BE2C (cell line): ENCODE results near the gene MARCHF2.
A peak's percentile ranks its signal among the peaks of the same experiment; 100 is the strongest.
"Not testable (repeated sequence)": the region's sequence is repeated elsewhere in the genome, so short reads cannot be mapped to it uniquely, and the experiment has no call there.

ENCODE experiments used
- DNase-seq: peaks from one replicate; pipeline ENCODE4 v3.0.0-alpha.2; 2020
- H3K27me3 ChIP-seq: fragments of 250-450 bp; sonication (Bioruptor Pico); 2 replicates; pipeline ENCODE4 v1.5.1; 2020; ENCODE audit warnings: mild to moderate bottlenecking
- H3K36me3 ChIP-seq: fragments of 250-450 bp; sonication (Bioruptor Pico); 2 replicates; pipeline ENCODE4 v1.5.1; 2020; ENCODE audit warnings: mild to moderate bottlenecking
- H3K4me1 ChIP-seq: fragments of 250-450 bp; sonication (Bioruptor Pico); 2 replicates; pipeline ENCODE4 v1.5.1; 2020
- H3K4me3 ChIP-seq: 2 replicates; pipeline ENCODE4 v1.5.1; 2011; ENCODE audit warnings: low read depth, low read length
- H3K9me3 ChIP-seq: fragments of 250-450 bp; sonication (Bioruptor Pico); 2 replicates; pipeline ENCODE4 v1.5.1; 2020
- CTCF ChIP-seq: IDR thresholded peaks from 2 replicates; pipeline ENCODE4 v1.5.1; 2012; ENCODE audit warnings: mild to moderate bottlenecking, low read depth, low read length

Gene MARCHF2

DNA sequence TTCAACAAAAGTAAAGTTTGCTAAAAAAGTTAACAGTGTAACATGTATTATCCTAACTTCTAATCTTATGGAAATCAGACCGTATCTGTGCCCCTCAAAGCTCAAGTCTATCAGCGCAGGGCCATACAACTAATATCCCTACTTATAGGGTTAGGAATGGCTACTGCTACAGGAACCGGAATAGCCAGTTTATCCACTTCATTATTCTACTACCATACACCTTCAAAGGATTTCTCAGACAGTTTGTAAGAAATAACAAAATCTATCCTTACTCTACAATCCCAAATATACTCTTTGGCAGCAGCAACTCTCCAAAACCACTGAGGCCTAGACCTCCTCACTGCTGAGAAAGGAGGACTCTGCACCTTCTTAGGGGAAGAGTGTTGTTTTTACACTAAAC, 27.5 kb upstream of the MARCHF2 start:
- DNase-seq, H3K4me3 ChIP-seq, H3K9me3 ChIP-seq, H3K36me3 ChIP-seq, H3K4me1 ChIP-seq, H3K27me3 ChIP-seq: not testable (repeated sequence)

DNA sequence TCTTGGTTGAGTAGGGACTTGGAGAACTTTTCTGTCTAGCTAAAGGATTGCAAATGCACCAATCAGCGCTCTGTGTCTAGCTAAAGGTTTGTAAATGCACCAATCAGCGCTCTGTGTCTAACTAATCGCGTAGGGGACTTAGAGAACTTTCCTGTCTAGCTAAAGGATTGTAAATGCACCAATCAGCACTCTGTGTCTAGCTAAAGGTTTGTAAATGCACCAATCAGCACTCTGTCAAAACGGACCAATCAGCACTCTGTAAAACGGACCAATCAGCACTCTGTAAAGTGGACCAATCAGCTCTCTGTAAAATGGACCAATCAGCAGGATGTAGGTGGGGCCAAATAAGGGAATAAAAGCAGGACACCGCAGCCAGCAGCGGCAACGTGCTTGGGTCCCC, 26.7 kb upstream of the MARCHF2 start:
- H3K27me3 ChIP-seq, H3K36me3 ChIP-seq, H3K4me1 ChIP-seq, H3K9me3 ChIP-seq, DNase-seq, H3K4me3 ChIP-seq: not testable (repeated sequence)

- no peaks in the 10 kb centered on the region for H3K27me3 ChIP-seq
- H3K4me1 ChIP-seq = 0 out of 2 replicates have a peak, but pooled peaks cover 4% of the 10 kb centered on the region
- H3K36me3 ChIP-seq = no peaks in the 10 kb centered on the region
- no peak for TF ChIP-seq CTCF
- no peaks in the 10 kb centered on the region for H3K9me3 ChIP-seq
- no peak overlapping the region for H3K4me3 ChIP-seq
- no peak for DNase-seq
Observed at GRCh38 chr19:8386990-8387389, 26.1 kb upstream of the MARCHF2 start.

DNA sequence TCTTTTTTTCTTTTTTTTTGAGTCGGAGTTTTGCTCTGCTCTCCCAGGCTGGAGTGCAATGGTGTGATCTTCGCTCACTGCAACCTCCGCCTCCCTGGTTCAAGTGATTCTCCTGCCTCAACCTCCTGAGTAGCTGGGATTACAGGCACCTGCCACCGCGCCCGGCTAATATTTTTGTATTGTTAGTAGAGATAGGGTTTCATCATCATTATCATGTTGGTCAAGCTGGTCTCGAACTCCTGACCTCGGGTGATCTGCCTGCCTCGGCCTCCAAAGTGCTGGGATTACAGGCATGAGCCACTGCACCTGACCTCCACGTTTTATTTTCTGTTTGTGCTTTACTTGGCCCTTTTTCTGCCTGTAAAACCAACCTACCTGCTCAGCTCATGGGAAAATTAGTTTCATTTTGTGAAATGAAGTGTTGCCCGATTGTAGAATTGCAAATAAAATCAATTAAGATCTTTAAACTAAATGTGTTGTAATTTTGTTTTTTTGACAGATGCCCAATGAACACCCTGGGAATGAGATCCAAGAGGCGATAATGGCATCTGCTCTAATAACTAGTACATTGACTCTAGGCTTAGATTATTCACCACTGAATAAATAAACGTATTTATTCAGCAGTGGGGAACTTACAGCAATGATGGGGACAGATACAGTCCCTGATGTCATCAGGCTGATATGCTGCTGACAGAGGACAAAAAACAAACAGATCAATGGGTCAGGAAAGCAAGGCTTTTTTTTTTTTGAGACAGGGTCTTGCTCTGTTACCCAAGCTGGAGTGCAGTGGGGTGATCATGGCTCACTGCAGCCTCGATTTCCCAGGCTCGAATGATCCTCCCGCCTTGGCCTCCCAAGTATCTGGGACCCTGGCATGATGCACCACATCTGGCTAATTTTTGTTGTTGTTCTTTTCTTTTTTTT, 25.2 kb upstream of the MARCHF2 start:
- no peaks in the 10 kb centered on the region for H3K9me3 ChIP-seq
- H3K36me3 ChIP-seq = no peaks in the 10 kb centered on the region
- H3K4me3 ChIP-seq = no peak overlapping the region
- no peak for DNase-seq
- no peak for TF ChIP-seq CTCF
- 0 out of 2 replicates have a peak, but pooled peaks cover 4% of the 10 kb centered on the region for H3K4me1 ChIP-seq
- no peaks in the 10 kb centered on the region for H3K27me3 ChIP-seq

GRCh38 chr19:8388612-8388958, 24.5 kb upstream of the MARCHF2 start:
- 0 out of 2 replicates have a peak, but pooled peaks cover 4% of the 10 kb centered on the region for H3K4me1 ChIP-seq
- TF ChIP-seq CTCF = no peak
- no peaks in the 10 kb centered on the region for H3K9me3 ChIP-seq
- DNase-seq = no peak
- H3K4me3 ChIP-seq = no peak overlapping the region
- H3K27me3 ChIP-seq = no peaks in the 10 kb centered on the region
- H3K36me3 ChIP-seq = no peaks in the 10 kb centered on the region

GRCh38 chr19:8389891-8390616, 23.1 kb upstream of the MARCHF2 start, which contains the start of gene RAB11B:
Gene RAB11B (plus strand): TSS chr19:8390360. CDS start chr19:8390417, 57 bp downstream.
- Histone ChIP-seq H3K9me3 (no peaks in the 10 kb centered on the region), H3K27me3 (no peaks in the 10 kb centered on the region), H3K36me3 (no peaks in the 10 kb centered on the region), H3K4me1 (0 out of 2 replicates have a peak, but pooled peaks cover 4% of the 10 kb centered on the region), H3K4me3 (peak within 1 kb of the TSS; percentile 68)
- DNase-seq = peak; percentile 98
- no peak for TF ChIP-seq CTCF

- peak overlapping the region; percentile 68 for H3K4me3 ChIP-seq
- DNase-seq = peak; percentile 99
- no peaks in the 10 kb centered on the region; the same call in 1 of the 2 replicates for H3K36me3 ChIP-seq
- no peaks in the 10 kb centered on the region for H3K27me3 ChIP-seq
- no peaks in the 10 kb centered on the region for H3K9me3 ChIP-seq
- TF ChIP-seq CTCF = no peak
- 0 out of 2 replicates have a peak, but pooled peaks cover 4% of the 10 kb centered on the region for H3K4me1 ChIP-seq
Observed at GRCh38 chr19:8390617-8390981, 22.5 kb upstream of the MARCHF2 start.
